ENCODE data around the gene DGKG.

GRCh38 chr3:186248850-186249249 is 113.2 kb downstream of the DGKG start:
- TF ChIP-seq ZNF274 (IDR thresholded peaks at IDR 0.05; ENCODE audit: low read depth, low read length) (no peak), YY1 (IDR thresholded peaks at IDR 0.05; ENCODE audit: insufficient read depth, insufficient read length) (no peak)

Measured in NT2/D1 (cell line).